CD14-positive monocyte (primary cell): ENCODE data around the gene RBM44. TPM values are rescaled to one million over a fixed set of nuclear protein-coding genes. Genes with fewer than 3 reads are reported as not detected.
A peak's percentile ranks its signal among the peaks of the same experiment; 100 is the strongest.

Source experiments
- DNase-seq, 3 donors: peaks; one replicate each; pipeline ENCODE4 v3.0.0-alpha.2; 2011 to 2022
- H2AFZ ChIP-seq: 2 replicates; pipeline ENCODE4 v1.6.0; 2012; ENCODE audit warnings: mild to moderate bottlenecking, low read depth, low read length, inconsistent platforms; ENCODE audit not compliant: insufficient read depth, poor library complexity, severe bottlenecking
- H3K27ac ChIP-seq, 2 donors: 1 replicate in 1 of 2; 2 replicates in 1 of 2; pipeline ENCODE4 v1.5.1; 2012 to 2013; ENCODE audit warnings: low read length in 2 of 2, control low read depth in 1 of 2, inconsistent platforms in 1 of 2, low read depth in 1 of 2, mild to moderate bottlenecking in 1 of 2
- H3K27me3 ChIP-seq, 2 donors: one replicate each; pipeline versions ENCODE4 v1.6.0 to v1.6.1; 2011 to 2013; ENCODE audit warnings: low read length in 2 of 2; ENCODE audit not compliant: control insufficient read depth in 2 of 2, insufficient read depth in 2 of 2
- H3K36me3 ChIP-seq, 2 donors: replicated peaks in 1 of 2; 1 replicate in 1 of 2; 2 replicates in 1 of 2; pipeline versions ENCODE4 v1.5.1 to v1.6.1; 2012 to 2013; ENCODE audit warnings: low read length in 2 of 2, control low read depth in 1 of 2, inconsistent platforms in 1 of 2, mild to moderate bottlenecking in 1 of 2; ENCODE audit not compliant: insufficient read depth in 2 of 2, control insufficient read depth in 1 of 2
- H3K4me1 ChIP-seq, 2 donors: 1 replicate in 1 of 2; 2 replicates in 1 of 2; pipeline versions ENCODE4 v1.5.1 to v1.6.1; 2012 to 2013; ENCODE audit warnings: low read length in 2 of 2, control low read depth in 1 of 2, inconsistent platforms in 1 of 2, mild to moderate bottlenecking in 1 of 2, moderate library complexity in 1 of 2; ENCODE audit not compliant: insufficient read depth in 2 of 2, control insufficient read depth in 1 of 2
- H3K4me2 ChIP-seq: replicated peaks from 2 replicates; pipeline ENCODE3; 2012; ENCODE audit warnings: low read length, moderate library complexity, mild to moderate bottlenecking; ENCODE audit not compliant: poor library complexity, severe bottlenecking; ENCODE audit errors: extremely low read depth
- H3K4me3 ChIP-seq, 3 experiments: fragments of 200-600 bp in 1 of 3; sonication (generic) in 1 of 3; replicated peaks in 1 of 3; 1 replicate in 2 of 3; 2 replicates in 1 of 3; pipeline ENCODE4 v1.5.1; 2011 to 2013; ENCODE audit warnings: low read length in 3 of 3, mild to moderate bottlenecking in 3 of 3, control low read depth in 2 of 3, low read depth in 2 of 3, inconsistent platforms in 1 of 3, moderate library complexity in 1 of 3
- H3K79me2 ChIP-seq: 2 replicates; pipeline ENCODE4 v1.6.0; 2012; ENCODE audit warnings: mild to moderate bottlenecking, control low read depth, inconsistent platforms, low read length, moderate library complexity; ENCODE audit not compliant: insufficient read depth
- H3K9ac ChIP-seq: 2 replicates; pipeline ENCODE4 v1.6.0; 2017; ENCODE audit warnings: low read length, mild to moderate bottlenecking; ENCODE audit not compliant: insufficient read depth, poor library complexity, severe bottlenecking
- H3K9me3 ChIP-seq, 2 donors: replicated peaks in 1 of 2; 1 replicate in 1 of 2; 2 replicates in 1 of 2; pipeline versions ENCODE4 v1.5.1 to v1.6.1; 2012 to 2013; ENCODE audit warnings: low read length in 2 of 2, control low read depth in 1 of 2; ENCODE audit not compliant: control insufficient read depth in 1 of 2, insufficient read depth in 1 of 2
- H4K20me1 ChIP-seq: 2 replicates; pipeline ENCODE4 v1.6.0; 2012; ENCODE audit warnings: mild to moderate bottlenecking, low read length, control low read depth, moderate library complexity; ENCODE audit not compliant: insufficient read depth
- H3K27ac Mint-ChIP-seq, 7 donors: one replicate each; pipeline ENCODE4 v1.8.0; 2020; ENCODE audit warnings: mild to moderate bottlenecking in 7 of 7, mixed read lengths in 7 of 7, moderate library complexity in 6 of 7, inconsistent platforms in 2 of 7
- H3K27me3 Mint-ChIP-seq, 3 donors: one replicate each; pipeline ENCODE4 v1.8.0; 2021 to 2022; ENCODE audit warnings: low read depth in 3 of 3, mild to moderate bottlenecking in 3 of 3, mixed read lengths in 3 of 3, moderate library complexity in 3 of 3, inconsistent platforms in 1 of 3
- H3K36me3 Mint-ChIP-seq, 2 donors: one replicate each; pipeline ENCODE4 v1.8.0; 2020; ENCODE audit warnings: mixed read lengths in 2 of 2, inconsistent platforms in 1 of 2, mild to moderate bottlenecking in 1 of 2
- H3K4me1 Mint-ChIP-seq: one replicate; pipeline ENCODE4 v1.8.0; 2020; ENCODE audit warnings: mild to moderate bottlenecking, mixed read lengths
- H3K4me3 Mint-ChIP-seq, 2 donors: one replicate each; pipeline ENCODE4 v1.8.0; 2020; ENCODE audit warnings: mild to moderate bottlenecking in 2 of 2, mixed read lengths in 2 of 2, moderate library complexity in 1 of 2
- H3K9me3 Mint-ChIP-seq, 7 donors: one replicate each; pipeline ENCODE4 v1.8.0; 2020 to 2022; ENCODE audit warnings: mixed read lengths in 7 of 7, mild to moderate bottlenecking in 6 of 7, moderate library complexity in 6 of 7, inconsistent platforms in 2 of 7
- CTCF ChIP-seq: fragments of 200-600 bp; IDR thresholded peaks from one replicate; pipeline ENCODE4 v1.8.0; 2022; ENCODE audit warnings: antibody characterized with exemption, mild to moderate bottlenecking
- WGBS: methylation state at CpG from one replicate; pipeline ENCODE4 v1.1.5; 2013; ENCODE audit warnings: missing lambda C conversion rate; ENCODE audit not compliant: insufficient coverage; 5-methylcytosine and 5-hydroxymethylcytosine counted together
- intact Hi-C, 2 donors: fragments of 100-400 bp; cut with micrococcal nuclease; formaldehyde crosslinking; loops; one replicate each; pipeline versions ENCODE4 v1.15.0 to v1.15.1; 2023
- polyA plus RNA-seq, 3 donors: library from polyadenylated mRNA; depleted of rRNA in 1 of 3; unstranded in 2 of 3; stranded (reverse) in 1 of 3; fragments of 300-500 nt in 2 of 3; fragments of >200 nt in 1 of 3; fragmentation: Illumina TruSeq in 2 of 3; gene quantifications; 1 replicate in 2 of 3; 2 replicates in 1 of 3; pipeline ENCODE4 v1.2.3, GENCODE V29; 2012 to 2021

RBM44 gene
- polyA plus RNA-seq, 3 donors = 0.07 to 1.5 TPM; not detected in 1

DNA sequence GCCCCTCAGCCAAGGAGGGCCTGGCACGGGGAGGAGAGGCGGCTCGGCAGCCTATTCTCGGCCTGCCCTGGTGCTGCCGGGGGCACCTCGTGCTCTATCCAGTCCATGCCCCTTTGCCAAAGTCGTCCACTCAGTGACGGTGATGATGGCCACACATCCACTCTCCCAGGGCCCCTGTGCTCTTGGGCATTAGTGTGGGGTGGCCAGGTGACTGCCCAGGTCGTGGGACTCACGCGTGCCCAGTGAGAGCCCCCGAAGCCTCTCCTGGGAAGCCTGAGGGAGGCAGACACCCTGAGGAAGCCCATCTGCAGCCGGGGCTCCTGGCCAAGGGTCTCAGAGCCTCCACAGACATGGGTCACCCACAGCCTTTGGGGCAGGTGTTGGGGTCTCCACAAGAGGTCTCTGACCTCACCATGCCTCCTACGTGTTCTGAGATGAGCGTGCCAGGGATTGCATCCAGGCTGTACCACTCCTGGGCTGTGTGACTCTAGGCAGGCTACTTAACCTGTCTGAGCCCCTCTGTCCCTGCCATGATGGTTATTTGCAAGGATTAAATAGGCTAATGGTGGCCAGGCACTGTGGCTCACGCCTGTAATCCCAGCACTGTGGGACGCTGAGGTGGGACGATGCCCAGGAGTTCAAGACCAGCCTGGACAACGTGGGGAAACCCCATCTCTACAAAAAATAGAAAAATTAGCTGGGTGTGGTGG, 73.8 kb downstream of the RBM44 start:
- H3K9me3 ChIP-seq = no peaks in the 10 kb centered on the region
- H3K27me3 ChIP-seq = peaks cover 0 to 20% of the 10 kb centered on the region in 2 donors
- H3K4me3 ChIP-seq = no peak overlapping the region
- no peak overlapping the region for H2AFZ ChIP-seq
- peaks cover 0 to 2% (median 0%) of the 10 kb centered on the region in 7 donors for H3K9me3 Mint-ChIP-seq
- H3K4me1 Mint-ChIP-seq = peaks cover 12% of the 10 kb centered on the region
- H3K4me2 ChIP-seq = no peak overlapping the region
- 95% methylated on average over 14 of the region's 19 CpGs for WGBS
- intact Hi-C loops = no loop called here
- H3K27ac ChIP-seq = no peak overlapping the region
- H4K20me1 ChIP-seq = no peaks in the 10 kb centered on the region
- no peaks in the 10 kb centered on the region for H3K4me1 ChIP-seq
- peaks cover 15 to 43% (median 26%) of the 10 kb centered on the region in 3 donors for H3K27me3 Mint-ChIP-seq
- DNase-seq = no peak
- H3K36me3 ChIP-seq = no peaks in the 10 kb centered on the region
- no peak for TF ChIP-seq CTCF
- no peaks in the 10 kb centered on the region for H3K79me2 ChIP-seq
- H3K4me3 Mint-ChIP-seq = no peak overlapping the region
- no peak overlapping the region for H3K9ac ChIP-seq
- no peak overlapping the region for H3K27ac Mint-ChIP-seq
- no peaks in the 10 kb centered on the region for H3K36me3 Mint-ChIP-seq

- intact Hi-C loops = no loop called here
- H3K9me3 ChIP-seq = no peaks in the 10 kb centered on the region
- Mint-ChIP-seq H3K27ac (no peak overlapping the region), H3K9me3 (peaks cover 0 to 2% (median 0%) of the 10 kb centered on the region in 7 donors), H3K4me1 (peaks cover 11% of the 10 kb centered on the region), H3K4me3 (peak overlapping the region in 1 of 2 donors; percentile 35), H3K27me3 (peaks cover 14 to 35% (median 19%) of the 10 kb centered on the region in 3 donors), H3K36me3 (no peaks in the 10 kb centered on the region)
- H3K79me2 ChIP-seq = no peaks in the 10 kb centered on the region
- no peak for DNase-seq
- peaks cover 0 to 11% of the 10 kb centered on the region in 2 donors for H3K27me3 ChIP-seq
- no peaks in the 10 kb centered on the region for H3K4me1 ChIP-seq
- H3K4me2 ChIP-seq = no peak overlapping the region
- WGBS = 12% methylated on average over 7 of the region's 11 CpGs
- no peak overlapping the region for H2AFZ ChIP-seq
- no peak overlapping the region for H3K9ac ChIP-seq
- no peak overlapping the region for H3K4me3 ChIP-seq
- H4K20me1 ChIP-seq = no peaks in the 10 kb centered on the region
- no peak for TF ChIP-seq CTCF
- no peak overlapping the region for H3K27ac ChIP-seq
- no peaks in the 10 kb centered on the region for H3K36me3 ChIP-seq
Observed at GRCh38 chr2:237873421-237873831, 74.8 kb downstream of the RBM44 start.
